WERI-Rb-1 (cell line): Measurements from ENCODE around the gene GOLGB1.

Source experiments
- DNase-seq: peaks from one replicate; pipeline ENCODE4 v3.0.0-alpha.2; 2020
- H3K27ac ChIP-seq: fragments of 250-450 bp; sonication (Bioruptor Pico); 2 replicates; pipeline ENCODE4 v1.5.1; 2020; ENCODE audit warnings: mild to moderate bottlenecking, moderate library complexity
- H3K27me3 ChIP-seq: fragments of 250-450 bp; sonication (Bioruptor Pico); 2 replicates; pipeline ENCODE4 v1.5.1; 2021; ENCODE audit warnings: mild to moderate bottlenecking, low read depth, moderate library complexity; ENCODE audit not compliant: insufficient read depth, severe bottlenecking
- H3K36me3 ChIP-seq: fragments of 250-450 bp; sonication (Bioruptor Pico); 2 replicates; pipeline ENCODE4 v1.5.1; 2020; ENCODE audit warnings: mild to moderate bottlenecking, moderate library complexity
- H3K4me3 ChIP-seq: 2 replicates; pipeline ENCODE4 v1.5.1; 2011; ENCODE audit warnings: low read depth, mild to moderate bottlenecking, control low read depth, low read length
- H3K9me3 ChIP-seq: fragments of 250-450 bp; sonication (Bioruptor Pico); 2 replicates; pipeline ENCODE4 v1.5.1; 2021; ENCODE audit warnings: mild to moderate bottlenecking, moderate library complexity; ENCODE audit not compliant: severe bottlenecking
- TF ChIP-seq, protein P1 (sequence below): IDR thresholded peaks from 2 replicates; pipeline ENCODE4 v1.5.1; 2011; ENCODE audit warnings: low read depth, mild to moderate bottlenecking, control low read depth, inconsistent platforms, low read length

Gene GOLGB1

GRCh38 chr3:121667333-121667732 is 82.2 kb downstream of the GOLGB1 start:
- Histone ChIP-seq H3K27me3 (no peaks in the 10 kb centered on the region), H3K27ac (no peak overlapping the region), H3K4me3 (no peak overlapping the region), H3K36me3 (peaks cover 78% of the 10 kb centered on the region), H3K9me3 (no peaks in the 10 kb centered on the region)
- DNase-seq: no peak
- TF ChIP-seq, protein P1, sequence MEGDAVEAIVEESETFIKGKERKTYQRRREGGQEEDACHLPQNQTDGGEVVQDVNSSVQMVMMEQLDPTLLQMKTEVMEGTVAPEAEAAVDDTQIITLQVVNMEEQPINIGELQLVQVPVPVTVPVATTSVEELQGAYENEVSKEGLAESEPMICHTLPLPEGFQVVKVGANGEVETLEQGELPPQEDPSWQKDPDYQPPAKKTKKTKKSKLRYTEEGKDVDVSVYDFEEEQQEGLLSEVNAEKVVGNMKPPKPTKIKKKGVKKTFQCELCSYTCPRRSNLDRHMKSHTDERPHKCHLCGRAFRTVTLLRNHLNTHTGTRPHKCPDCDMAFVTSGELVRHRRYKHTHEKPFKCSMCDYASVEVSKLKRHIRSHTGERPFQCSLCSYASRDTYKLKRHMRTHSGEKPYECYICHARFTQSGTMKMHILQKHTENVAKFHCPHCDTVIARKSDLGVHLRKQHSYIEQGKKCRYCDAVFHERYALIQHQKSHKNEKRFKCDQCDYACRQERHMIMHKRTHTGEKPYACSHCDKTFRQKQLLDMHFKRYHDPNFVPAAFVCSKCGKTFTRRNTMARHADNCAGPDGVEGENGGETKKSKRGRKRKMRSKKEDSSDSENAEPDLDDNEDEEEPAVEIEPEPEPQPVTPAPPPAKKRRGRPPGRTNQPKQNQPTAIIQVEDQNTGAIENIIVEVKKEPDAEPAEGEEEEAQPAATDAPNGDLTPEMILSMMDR: no peak

DNA sequence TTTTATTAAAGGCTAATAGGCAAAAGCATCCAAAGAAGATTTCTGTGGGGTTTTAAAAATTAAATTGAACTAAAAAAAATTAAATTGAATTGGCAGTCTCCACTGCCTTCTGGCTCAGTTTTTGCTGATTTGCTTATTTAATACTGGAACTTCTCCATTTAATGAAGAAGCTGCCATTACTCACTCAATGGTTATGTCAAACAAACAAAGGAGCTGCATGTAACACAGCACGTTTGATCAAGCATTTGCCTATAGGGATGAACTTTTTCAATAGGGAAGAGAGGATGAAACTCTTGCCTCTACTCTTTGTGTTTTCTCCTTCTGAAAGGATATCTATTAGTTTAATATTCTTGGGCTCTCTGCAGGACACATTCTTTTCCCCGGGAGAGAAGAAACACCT is 84.1 kb downstream of the GOLGB1 start:
- Histone ChIP-seq H3K27ac (no peak overlapping the region), H3K27me3 (no peaks in the 10 kb centered on the region), H3K9me3 (no peaks in the 10 kb centered on the region), H3K4me3 (no peak overlapping the region), H3K36me3 (peaks cover 63% of the 10 kb centered on the region)
- no peak for DNase-seq
- TF ChIP-seq, protein P1: no peak

GRCh38 chr3:121663171-121663847 is 86.2 kb downstream of the GOLGB1 start:
- H3K9me3 ChIP-seq: no peaks in the 10 kb centered on the region
- no peaks in the 10 kb centered on the region for H3K27me3 ChIP-seq
- no peak overlapping the region for H3K27ac ChIP-seq
- TF ChIP-seq, protein P1: no peak
- H3K4me3 ChIP-seq: no peak overlapping the region
- H3K36me3 ChIP-seq: peaks cover 51% of the 10 kb centered on the region
- no peak for DNase-seq

- no peak overlapping the region for H3K4me3 ChIP-seq
- H3K9me3 ChIP-seq: no peaks in the 10 kb centered on the region
- no peak overlapping the region for H3K27ac ChIP-seq
- TF ChIP-seq, protein P1: no peak
- no peak for DNase-seq
- no peaks in the 10 kb centered on the region for H3K27me3 ChIP-seq
- H3K36me3 ChIP-seq: peaks cover 46% of the 10 kb centered on the region
These were observed 86.8 kb downstream of the GOLGB1 start for GRCh38 chr3:121662742-121663141.

DNA sequence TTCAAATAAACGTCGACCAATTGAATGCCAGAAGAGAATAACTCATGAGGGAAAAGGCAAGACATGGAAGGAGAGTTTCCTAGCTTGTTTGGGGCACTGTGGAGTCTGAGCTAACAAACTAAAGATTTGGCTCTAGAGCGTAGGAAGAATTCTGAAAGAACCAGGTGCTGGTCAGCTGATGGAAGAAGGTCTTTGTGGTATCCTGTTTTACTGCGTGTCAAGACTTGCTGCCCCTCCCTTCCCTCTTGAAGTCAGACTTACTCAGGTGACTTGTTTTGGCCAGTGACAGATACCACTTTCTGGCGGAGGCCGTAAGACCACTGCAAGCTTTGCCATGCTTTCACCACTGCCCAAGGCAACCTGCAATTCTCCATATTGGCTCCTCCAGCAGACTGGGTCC is 88.2 kb downstream of the GOLGB1 start:
- H3K36me3 ChIP-seq: peaks cover 32% of the 10 kb centered on the region
- TF ChIP-seq, protein P1: no peak
- no peaks in the 10 kb centered on the region for H3K27me3 ChIP-seq
- H3K4me3 ChIP-seq: no peak overlapping the region
- DNase-seq: no peak
- no peak overlapping the region for H3K27ac ChIP-seq
- H3K9me3 ChIP-seq: no peaks in the 10 kb centered on the region
